ENCODE data around the gene FKBP15. TPM values are rescaled to one million over a fixed set of nuclear protein-coding genes. Genes with fewer than 3 reads are reported as not detected.

Gene FKBP15
- total RNA-seq, 6 donors from 2014 or later: 36.5 to 72.3 (median 50.0) TPM

DNA sequence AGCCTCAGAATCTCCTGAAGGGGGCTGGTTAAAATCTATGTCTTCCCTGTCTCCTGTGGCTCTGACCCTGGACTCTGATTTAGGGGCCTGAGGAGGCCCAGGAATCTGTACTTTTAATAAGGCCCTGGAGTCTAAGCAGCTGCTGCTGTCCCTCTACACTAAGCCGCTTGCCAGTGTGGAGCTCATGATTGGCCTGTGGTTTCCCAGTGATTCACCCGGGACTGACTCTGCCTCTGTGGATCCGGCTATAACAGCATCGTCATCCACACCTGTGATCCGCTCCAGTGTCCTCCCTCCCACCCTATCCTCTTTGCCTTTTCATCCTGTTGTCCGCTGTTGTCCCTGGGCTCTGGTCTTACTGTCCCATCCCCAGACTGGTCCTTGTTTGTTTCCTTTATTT lies 66.6 kb downstream of the FKBP15 start:
- ATAC-seq (ENCODE audit: low FRiP score in 2 of 2) (peak in 1 of 2 donors; percentile 39), DNase-seq (peak in 1 of 2 donors; percentile 60)
- Histone ChIP-seq H3K9me3 (no peaks in the 10 kb centered on the region), H3K27ac (peak overlapping the region; percentile 17 to 94 (median 48)), H3K36me3 (peaks cover 6 to 25% (median 16%) of the 10 kb centered on the region in 4 donors), H3K27me3 (no peaks in the 10 kb centered on the region), H3K4me3 (peak overlapping the region in 2 of 4 donors; percentile 18 to 75), H3K4me1 (peaks cover 10 to 55% (median 35%) of the 10 kb centered on the region in 4 donors)
- TF ChIP-seq CTCF (IDR thresholded peaks at IDR 0.05): no peak
- no peak for TF ChIP-seq EP300 (IDR thresholded peaks at IDR 0.05)
- no peak for TF ChIP-seq POLR2AphosphoS5 (IDR thresholded peaks at IDR 0.05)
- peak in 1 of 4 donors; percentile 22 for TF ChIP-seq POLR2A (IDR thresholded peaks at IDR 0.05)
- 69 to 82% methylated on average over 6 of the region's 6 CpGs for WGBS, 2 donors

DNA sequence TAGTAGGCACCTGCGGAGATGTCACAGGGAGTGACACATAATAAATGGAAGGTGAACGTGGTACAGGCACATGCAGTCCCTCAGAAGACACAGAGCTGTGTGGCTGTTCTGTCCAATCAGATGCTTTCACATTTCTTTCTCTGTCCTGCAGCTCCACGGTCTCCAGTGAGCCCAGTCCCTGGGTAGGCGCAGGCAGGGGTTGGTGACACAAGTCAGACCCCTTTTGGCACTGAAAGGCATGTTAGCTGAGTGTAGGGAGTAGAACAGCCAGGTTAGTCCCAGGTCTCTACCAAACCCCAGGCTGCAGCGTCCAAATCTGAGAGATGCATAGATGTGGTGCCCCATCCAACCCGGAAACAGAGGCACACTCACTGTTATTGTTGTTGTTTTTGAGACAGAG lies 67.5 kb downstream of the FKBP15 start:
- ATAC-seq (ENCODE audit: low FRiP score in 2 of 2): no peak
- TF ChIP-seq EP300 (IDR thresholded peaks at IDR 0.05) (no peak), POLR2AphosphoS5 (IDR thresholded peaks at IDR 0.05) (no peak), CTCF (IDR thresholded peaks at IDR 0.05) (no peak), POLR2A (IDR thresholded peaks at IDR 0.05) (no peak)
- WGBS, 2 donors: 81 to 92% methylated on average over 5 to 6 of the region's 6 CpGs
- Histone ChIP-seq H3K9me3 (no peaks in the 10 kb centered on the region), H3K4me1 (peaks cover 10 to 55% (median 35%) of the 10 kb centered on the region in 4 donors), H3K36me3 (peaks cover 6 to 16% (median 12%) of the 10 kb centered on the region in 4 donors), H3K27me3 (no peaks in the 10 kb centered on the region), H3K27ac (peak overlapping the region; percentile 17 to 94 (median 48)), H3K4me3 (peak overlapping the region in 1 of 4 donors; percentile 75)
- no peak for DNase-seq

- H3K4me1 ChIP-seq: peaks cover 10 to 55% (median 35%) of the 10 kb centered on the region in 4 donors
- no peak for DNase-seq
- no peak for ATAC-seq (ENCODE audit: low FRiP score in 2 of 2)
- TF ChIP-seq POLR2A (IDR thresholded peaks at IDR 0.05) (no peak), POLR2AphosphoS5 (IDR thresholded peaks at IDR 0.05) (no peak), EP300 (IDR thresholded peaks at IDR 0.05) (no peak), CTCF (IDR thresholded peaks at IDR 0.05) (no peak)
- 75 to 83% methylated on average over 3 of the region's 3 CpGs for WGBS, 2 donors
- H3K27ac ChIP-seq: peak overlapping the region in 3 of 4 donors; percentile 35 to 94 (median 92)
- H3K9me3 ChIP-seq: no peaks in the 10 kb centered on the region
- no peaks in the 10 kb centered on the region for H3K27me3 ChIP-seq
- H3K4me3 ChIP-seq: peak overlapping the region in 3 of 4 donors; percentile 75 to 84 (median 80)
- peaks cover 0 to 7% (median 4%) of the 10 kb centered on the region in 4 donors for H3K36me3 ChIP-seq
Measured at GRCh38 chr9:113152699-113153098, 68.4 kb downstream of the FKBP15 start.

DNA sequence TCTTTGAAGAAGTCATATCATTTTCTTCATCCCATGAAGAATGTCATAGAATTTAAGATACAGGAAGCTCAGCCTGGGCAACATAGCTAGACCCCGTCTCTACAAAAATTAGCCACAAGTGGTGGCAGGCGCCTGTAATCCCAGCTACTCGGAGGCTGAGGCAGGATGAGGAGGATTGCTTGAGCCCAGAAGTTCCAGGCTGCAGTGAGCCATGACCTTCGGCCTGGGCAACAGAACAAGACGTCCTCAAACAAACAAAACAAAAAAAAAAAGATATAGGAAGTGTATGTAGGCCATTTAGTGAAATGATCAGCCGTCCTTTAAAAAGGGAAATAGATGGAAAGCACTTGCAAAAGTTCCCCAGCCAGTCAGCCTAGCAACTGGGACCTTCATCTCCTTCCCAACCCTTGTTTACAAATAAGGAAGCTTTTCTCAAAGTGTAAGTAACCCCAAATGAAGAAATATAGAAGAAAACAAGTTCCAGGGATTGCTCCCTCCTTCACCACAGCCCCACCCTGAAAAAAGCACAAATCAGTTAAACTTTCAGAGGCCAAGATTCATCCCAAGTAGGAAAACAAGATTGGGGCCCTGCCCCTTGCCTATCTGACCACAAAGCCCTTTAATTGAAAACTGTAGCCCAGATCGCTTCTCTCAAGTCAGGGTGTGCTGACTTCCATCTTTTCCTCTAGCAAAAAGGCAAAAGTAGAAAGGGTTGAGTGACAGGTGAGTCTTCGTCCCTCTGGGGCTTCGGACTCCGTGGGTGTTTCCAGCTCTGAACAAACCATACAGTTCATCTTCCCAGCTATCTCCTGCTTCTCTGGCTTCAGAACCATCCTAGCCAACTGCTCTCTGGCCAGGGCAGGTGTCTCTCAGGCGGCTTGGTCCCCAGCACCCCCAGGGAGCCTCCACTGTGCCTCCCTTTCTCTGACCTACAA lies 69.1 kb downstream of the FKBP15 start:
- no peak for TF ChIP-seq EP300 (IDR thresholded peaks at IDR 0.05)
- no peak for TF ChIP-seq CTCF (IDR thresholded peaks at IDR 0.05)
- peak in 1 of 4 donors; percentile 49 for TF ChIP-seq POLR2A (IDR thresholded peaks at IDR 0.05)
- TF ChIP-seq POLR2AphosphoS5 (IDR thresholded peaks at IDR 0.05): peak in 1 of 2 donors; percentile 36
- H3K27me3 ChIP-seq: no peaks in the 10 kb centered on the region
- H3K4me3 ChIP-seq: peak overlapping the region; percentile 75 to 93 (median 82)
- H3K4me1 ChIP-seq: peaks cover 10 to 55% (median 35%) of the 10 kb centered on the region in 4 donors
- peak overlapping the region; percentile 83 to 94 (median 90) for H3K27ac ChIP-seq
- no peaks in the 10 kb centered on the region for H3K36me3 ChIP-seq
- DNase-seq (no peak), ATAC-seq (ENCODE audit: low FRiP score in 2 of 2) (peak in 1 of 2 donors; percentile 47)
- 56 to 60% methylated on average over 11 of the region's 11 CpGs for WGBS, 2 donors
- no peaks in the 10 kb centered on the region for H3K9me3 ChIP-seq

Measured in upper lobe of left lung (tissue), 6 donors.